Measurements from ENCODE around the gene STK16.
"Not testable (repeated sequence)": the region's sequence is repeated elsewhere in the genome, so short reads cannot be mapped to it uniquely, and the experiment has no call there.

Gene STK16

DNA sequence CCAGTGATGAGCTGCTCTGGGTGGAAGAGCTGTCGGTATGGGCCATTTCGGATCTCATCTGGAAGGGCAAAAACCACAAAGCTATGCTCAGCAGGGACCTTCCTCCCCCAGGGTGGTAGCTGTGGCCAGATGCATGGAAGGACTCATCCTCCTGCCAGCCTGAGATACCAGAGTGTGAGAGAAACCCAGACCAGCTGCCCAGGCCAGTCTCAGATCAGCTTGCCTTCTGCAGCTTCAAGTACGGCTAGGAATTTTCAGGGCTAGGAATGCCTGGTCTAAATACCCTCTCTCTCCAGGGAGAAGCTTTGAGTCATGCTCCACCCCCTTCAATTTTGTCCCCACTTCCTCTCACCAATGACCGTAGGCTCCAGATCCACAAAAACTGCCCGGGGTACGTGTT is 6.4 kb downstream of the STK16 start:
- DNase-seq (ENCODE audit: low read depth), result no peak
- TF ChIP-seq, protein P1, sequence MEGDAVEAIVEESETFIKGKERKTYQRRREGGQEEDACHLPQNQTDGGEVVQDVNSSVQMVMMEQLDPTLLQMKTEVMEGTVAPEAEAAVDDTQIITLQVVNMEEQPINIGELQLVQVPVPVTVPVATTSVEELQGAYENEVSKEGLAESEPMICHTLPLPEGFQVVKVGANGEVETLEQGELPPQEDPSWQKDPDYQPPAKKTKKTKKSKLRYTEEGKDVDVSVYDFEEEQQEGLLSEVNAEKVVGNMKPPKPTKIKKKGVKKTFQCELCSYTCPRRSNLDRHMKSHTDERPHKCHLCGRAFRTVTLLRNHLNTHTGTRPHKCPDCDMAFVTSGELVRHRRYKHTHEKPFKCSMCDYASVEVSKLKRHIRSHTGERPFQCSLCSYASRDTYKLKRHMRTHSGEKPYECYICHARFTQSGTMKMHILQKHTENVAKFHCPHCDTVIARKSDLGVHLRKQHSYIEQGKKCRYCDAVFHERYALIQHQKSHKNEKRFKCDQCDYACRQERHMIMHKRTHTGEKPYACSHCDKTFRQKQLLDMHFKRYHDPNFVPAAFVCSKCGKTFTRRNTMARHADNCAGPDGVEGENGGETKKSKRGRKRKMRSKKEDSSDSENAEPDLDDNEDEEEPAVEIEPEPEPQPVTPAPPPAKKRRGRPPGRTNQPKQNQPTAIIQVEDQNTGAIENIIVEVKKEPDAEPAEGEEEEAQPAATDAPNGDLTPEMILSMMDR (IDR thresholded peaks at IDR 0.05; ENCODE audit: control insufficient read depth, insufficient read depth, low read depth, low read length, missing control alignments), result no peak
- H3K4me3 ChIP-seq (ENCODE audit: control insufficient read depth, low read depth, low read length), result no peak overlapping the region

DNA sequence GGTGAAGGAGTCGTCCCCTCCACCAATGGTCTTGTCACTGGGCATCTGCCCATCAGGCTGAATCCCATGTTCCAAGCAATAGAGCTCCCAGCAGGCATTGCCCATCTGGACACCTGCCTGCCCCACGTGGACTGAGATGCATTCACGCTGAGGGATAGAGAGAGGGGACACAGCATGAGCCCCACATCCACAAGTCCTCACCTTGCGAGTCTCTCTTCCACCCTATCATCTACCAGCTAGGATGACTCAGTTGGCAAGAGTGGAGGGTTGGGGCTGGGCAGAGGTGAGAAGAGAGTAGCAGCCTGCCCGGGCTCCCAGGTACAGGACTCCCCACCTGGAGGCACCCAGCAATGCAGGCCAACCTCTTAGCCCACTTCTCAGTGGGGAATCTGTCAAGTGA is 6.8 kb downstream of the STK16 start:
- TF ChIP-seq, protein P1 (IDR thresholded peaks at IDR 0.05; ENCODE audit: control insufficient read depth, insufficient read depth, low read depth, low read length, missing control alignments), result no peak
- H3K4me3 ChIP-seq (ENCODE audit: control insufficient read depth, low read depth, low read length), result no peak overlapping the region
- no peak for DNase-seq (ENCODE audit: low read depth)

DNA sequence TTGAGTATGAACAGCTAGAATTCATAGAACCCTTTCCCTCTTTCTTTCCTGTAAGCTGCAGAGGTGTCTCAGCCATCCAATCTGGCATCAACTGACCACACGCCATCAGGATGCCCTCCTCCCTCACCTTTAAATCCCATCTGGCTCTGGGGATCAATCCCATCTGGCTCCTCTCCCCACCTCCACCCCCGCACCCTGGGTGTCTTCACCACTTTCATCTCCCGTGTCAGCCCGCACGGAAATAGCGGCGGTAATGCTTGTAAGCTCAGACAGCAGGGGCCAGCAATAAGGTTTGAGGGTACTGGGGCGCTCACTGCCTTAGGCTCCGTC is 7.3 kb downstream of the STK16 start:
- peak overlapping the region; percentile 52 for H3K4me3 ChIP-seq (ENCODE audit: control insufficient read depth, low read depth, low read length)
- no peak for DNase-seq (ENCODE audit: low read depth)
- TF ChIP-seq, protein P1 (IDR thresholded peaks at IDR 0.05; ENCODE audit: control insufficient read depth, insufficient read depth, low read depth, low read length, missing control alignments), result no peak

DNA sequence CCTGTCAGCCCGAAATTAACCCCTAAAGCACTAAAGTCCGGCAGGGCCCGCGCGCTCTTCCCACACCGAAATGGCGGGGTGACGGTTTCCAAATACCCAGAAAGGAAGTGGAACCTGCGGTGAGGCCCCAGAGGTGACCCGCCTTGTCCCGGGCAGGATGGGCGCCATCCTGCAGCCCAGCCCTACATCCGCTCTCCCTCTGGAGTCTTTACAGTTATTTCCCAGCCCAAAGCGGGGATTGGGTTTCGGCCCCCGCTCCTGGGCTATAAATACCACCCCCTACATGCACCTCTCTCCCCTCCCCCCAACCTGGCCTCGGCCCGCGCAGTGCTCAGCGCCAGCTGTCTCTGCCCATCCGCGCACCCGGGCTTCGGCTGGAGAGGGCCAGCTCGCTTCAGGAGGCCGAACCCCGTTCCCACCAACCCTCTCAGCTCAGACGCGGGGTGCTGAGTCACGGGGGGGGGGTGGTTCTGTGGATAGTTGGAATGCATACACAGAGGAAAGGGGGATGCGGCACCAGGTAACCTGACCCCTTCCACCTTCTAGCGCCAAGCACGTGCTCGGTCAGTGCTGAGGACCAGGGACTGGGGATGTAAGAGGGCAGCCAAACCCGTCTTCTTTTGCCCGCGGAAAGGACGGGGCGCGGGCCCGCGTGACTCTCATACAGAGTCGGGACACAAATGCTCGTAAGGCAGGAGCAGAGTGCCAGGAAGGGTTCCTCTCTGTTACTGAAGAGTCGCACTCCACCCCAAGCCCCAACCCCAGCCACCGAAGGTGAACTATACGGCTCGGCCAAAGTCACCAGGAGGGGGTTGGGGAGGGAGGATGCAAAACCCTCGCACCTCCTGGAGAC is 7.8 kb downstream of the STK16 start, which contains the start of gene TUBA4B:
Gene TUBA4B, plus strand, starts transcription at position 344 of the 853 bp plus-strand sequence. Its CDS starts 165 bp downstream, at position 509.
- no peak for DNase-seq (ENCODE audit: low read depth)

DNA sequence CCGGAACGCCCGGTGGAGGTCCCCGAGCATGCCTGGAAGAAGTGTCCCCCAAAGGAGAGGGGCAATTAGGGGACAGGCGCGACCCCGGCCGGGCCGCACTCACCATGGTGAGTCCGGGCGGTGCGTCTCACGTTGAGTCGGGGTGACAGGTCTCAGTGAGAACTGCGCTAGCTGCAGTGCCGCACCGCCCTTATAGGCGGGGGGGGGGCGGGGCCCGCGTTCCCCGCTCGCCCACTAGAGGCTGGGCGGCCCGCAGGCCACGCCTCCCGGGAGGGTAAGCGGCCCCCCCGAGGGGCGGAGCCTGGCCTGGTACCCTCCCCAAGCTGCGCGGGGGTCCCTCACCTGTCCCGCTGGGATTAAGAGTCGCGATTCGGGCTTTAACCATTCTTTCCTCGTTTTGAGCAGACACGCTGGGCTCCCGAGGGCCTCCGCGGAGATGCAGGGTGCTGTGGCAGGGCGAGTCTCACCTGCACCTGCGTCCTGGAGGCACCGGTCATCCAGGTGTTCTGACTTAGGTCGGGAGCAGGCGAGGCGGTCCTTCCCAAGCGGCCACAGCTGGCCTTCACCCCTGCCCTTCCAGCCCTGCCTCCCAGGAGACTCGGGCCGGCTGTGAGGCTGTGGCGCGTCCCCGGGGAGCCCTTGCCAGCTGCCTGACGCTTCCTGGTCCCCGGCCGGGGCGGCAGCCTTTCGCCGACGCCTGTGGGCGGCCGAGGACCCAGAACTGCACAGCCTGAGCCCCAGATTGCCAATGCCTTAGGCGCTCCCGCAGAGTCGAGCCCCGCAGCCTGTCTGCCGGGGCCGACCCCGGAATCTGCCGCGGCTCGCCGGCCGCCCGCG is 8.7 kb downstream of the STK16 start, which contains the start of gene TUBA4A:
Gene TUBA4A, minus strand, starts transcription at position 166 of the 837 bp plus-strand sequence. Its CDS starts 60 bp downstream, at position 106.
- TF ChIP-seq, protein P1 (IDR thresholded peaks at IDR 0.05; ENCODE audit: control insufficient read depth, insufficient read depth, low read depth, low read length, missing control alignments), result no peak

More for the DNA sequence above, 7.8 kb downstream of the STK16 start, which contains the start of gene TUBA4B:
- peak within 1 kb of the TSS; percentile 52 for H3K4me3 ChIP-seq (ENCODE audit: control insufficient read depth, low read depth, low read length)
- TF ChIP-seq, protein P1 (IDR thresholded peaks at IDR 0.05; ENCODE audit: control insufficient read depth, insufficient read depth, low read depth, low read length, missing control alignments), result no peak

DNA sequence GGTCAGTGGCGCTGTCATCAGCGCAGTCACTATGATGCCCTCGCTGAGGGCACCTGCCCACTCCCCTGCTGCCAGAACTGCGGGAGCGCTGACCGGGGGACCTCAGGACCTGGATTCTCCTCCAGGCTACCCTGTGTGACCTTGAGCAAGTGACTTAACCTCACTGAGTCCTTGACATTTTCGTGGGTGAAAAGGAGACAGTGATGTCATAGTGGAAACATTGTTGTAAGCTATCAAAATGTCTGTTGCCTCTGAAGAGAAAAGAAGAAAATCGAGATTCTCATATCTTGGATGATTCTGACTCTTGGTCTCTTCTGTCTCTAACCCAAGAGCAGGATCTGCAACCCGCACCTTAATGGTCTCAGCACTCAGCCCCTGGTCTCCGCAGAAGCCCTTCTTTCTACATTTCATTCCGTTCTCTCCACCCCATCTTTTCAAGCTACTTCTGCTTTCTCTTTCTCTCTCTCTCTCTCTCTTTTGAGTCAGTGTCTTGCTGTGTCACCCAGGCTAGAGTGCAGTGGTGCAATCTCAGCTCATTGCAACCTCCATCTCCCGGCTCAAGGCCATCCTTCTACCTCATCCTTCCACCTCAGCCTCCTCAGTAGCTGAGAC is 9.4 kb downstream of the STK16 start:
- TF ChIP-seq, protein P1 (IDR thresholded peaks at IDR 0.05; ENCODE audit: control insufficient read depth, insufficient read depth, low read depth, low read length, missing control alignments), result no peak
- DNase-seq (ENCODE audit: low read depth), result no peak
- H3K4me3 ChIP-seq (ENCODE audit: control insufficient read depth, low read depth, low read length), result peak overlapping the region; percentile 52

More for the DNA sequence above, 8.7 kb downstream of the STK16 start, which contains the start of gene TUBA4A:
- H3K4me3 ChIP-seq (ENCODE audit: control insufficient read depth, low read depth, low read length), result peak within 1 kb of the TSS; percentile 52
- no peak for DNase-seq (ENCODE audit: low read depth)

DNA sequence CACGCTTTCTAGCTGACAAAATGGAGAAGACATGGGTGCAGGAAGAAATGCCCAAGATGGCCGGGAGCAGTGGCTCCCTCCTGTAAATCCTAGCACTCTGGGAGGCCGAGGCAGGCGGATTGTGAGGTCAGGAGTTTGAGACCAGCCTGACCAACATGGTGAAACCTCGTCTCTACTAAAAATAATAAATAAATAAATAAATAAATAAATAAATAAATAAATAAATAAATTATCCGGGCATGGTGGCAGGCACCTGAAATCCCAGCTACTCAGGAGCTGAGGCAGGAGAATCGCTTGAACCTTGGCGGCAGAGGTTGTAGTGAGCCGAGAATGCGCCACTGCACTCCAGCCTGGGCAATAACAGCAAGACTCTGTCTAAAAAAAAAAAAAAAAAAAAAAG is 13.7 kb downstream of the STK16 start:
- not testable (repeated sequence) for H3K4me3 ChIP-seq (ENCODE audit: control insufficient read depth, low read depth, low read length); DNase-seq (ENCODE audit: low read depth)
